CD4-positive, alpha-beta T cell treated with Interleukin-1 beta for 1 hour (primary cell): ENCODE data around the gene PLEKHG5.

Experiments used
- DNase-seq, 2 donors: peaks; one replicate each; pipeline ENCODE4 v3.0.0-alpha.2; 2020 to 2022

The PLEKHG5 gene

GRCh38 chr1:6424619-6425593 lies 66.6 kb downstream of the PLEKHG5 start, which contains the start of gene ESPN:
TSS of gene ESPN (plus strand) at chr1:6424776. CDS start at chr1:6424956, 180 bp downstream.
- no peak for DNase-seq

- DNase-seq: no peak
Measured at GRCh38 chr1:6424000-6424565, 67.4 kb downstream of the PLEKHG5 start.

- peak; percentile 58 to 75 for DNase-seq
Measured at GRCh38 chr1:6423321-6423999, 68.0 kb downstream of the PLEKHG5 start.

GRCh38 chr1:6421266-6421665 lies 70.2 kb downstream of the PLEKHG5 start:
- DNase-seq: no peak

GRCh38 chr1:6420454-6421042 lies 70.9 kb downstream of the PLEKHG5 start:
- DNase-seq: no peak

- DNase-seq: no peak
Measured at GRCh38 chr1:6419804-6420453, 71.5 kb downstream of the PLEKHG5 start, which contains the start of gene HES2. TSS of gene HES2 (minus strand) at chr1:6419919. CDS start at chr1:6419820, 99 bp downstream.

- no peak for DNase-seq
Measured at GRCh38 chr1:6419397-6419803, 72.1 kb downstream of the PLEKHG5 start.

- no peak for DNase-seq
Measured at GRCh38 chr1:6418668-6419396, 72.6 kb downstream of the PLEKHG5 start.

GRCh38 chr1:6417961-6418667 lies 73.4 kb downstream of the PLEKHG5 start:
- no peak for DNase-seq
